Measurements from ENCODE around the gene DNAJB7.
"Not testable (repeated sequence)": the region's sequence is repeated elsewhere in the genome, so short reads cannot be mapped to it uniquely, and the experiment has no call there.

The DNAJB7 gene

DNA sequence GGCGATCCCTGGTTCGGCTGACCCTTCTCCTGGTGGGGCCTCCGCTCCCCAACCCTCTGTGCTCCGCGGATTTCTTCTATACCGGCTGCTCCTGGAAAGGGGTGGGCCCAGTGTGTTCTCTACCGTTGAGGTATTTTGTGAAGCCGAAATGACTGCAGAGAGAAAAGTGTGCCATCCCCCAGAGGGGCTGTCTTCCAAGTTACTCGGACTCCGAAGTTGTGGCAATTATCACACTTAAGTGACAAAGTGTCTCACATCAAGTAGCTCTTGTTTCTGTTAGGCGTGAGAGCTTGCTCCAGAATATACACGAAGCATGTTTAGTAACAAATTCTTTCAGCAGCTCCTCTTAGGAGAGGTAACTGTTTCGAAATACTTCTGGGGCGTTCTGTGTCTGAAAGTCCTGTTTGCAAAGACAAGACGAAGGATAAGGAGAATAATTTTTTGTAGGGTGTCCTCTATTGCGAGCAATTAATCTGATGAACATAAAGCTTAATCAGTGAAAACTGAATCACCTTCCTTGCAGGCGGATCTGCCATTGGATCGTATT, 4.5 kb downstream of the DNAJB7 start:
- DNase-seq (ENCODE audit: low spot score in 2 of 2), result no peak
- peaks cover 14% of the 10 kb centered on the region for H3K4me1 ChIP-seq
- in situ Hi-C loops (cut with MboI; ENCODE audit: low sequenced_read_pairs), result no loop called here
- H3K4me3 ChIP-seq, result peak overlapping the region; percentile 84
- peaks cover 9% of the 10 kb centered on the region for H3K36me3 ChIP-seq (replicated peaks)
- H3K27me3 ChIP-seq (ENCODE audit: low read depth), result no peaks in the 10 kb centered on the region
- no peaks in the 10 kb centered on the region for H3K9me3 ChIP-seq

- H3K4me1 ChIP-seq, result peaks cover 16% of the 10 kb centered on the region
- H3K36me3 ChIP-seq (replicated peaks), result peaks cover 8% of the 10 kb centered on the region
- no peaks in the 10 kb centered on the region for H3K27me3 ChIP-seq (ENCODE audit: low read depth)
- no peaks in the 10 kb centered on the region for H3K9me3 ChIP-seq
- DNase-seq (ENCODE audit: low spot score in 2 of 2), result peak; percentile 89 to 98
- peak within 1 kb of the TSS; percentile 84 for H3K4me3 ChIP-seq
- in situ Hi-C loops (cut with MboI; ENCODE audit: low sequenced_read_pairs), result no loop called here
These were observed 5.2 kb downstream of the DNAJB7 start, which contains the start of the genes ST13 and XPNPEP3 for GRCh38 chr22:40856513-40857308. TSS of gene ST13 (minus strand) at chr22:40856639. CDS start at chr22:40856540, 99 bp downstream. TSS of gene XPNPEP3 (plus strand) at chr22:40857148. CDS start at chr22:40857182, 34 bp downstream.

- H3K27me3 ChIP-seq (ENCODE audit: low read depth), result no peaks in the 10 kb centered on the region
- in situ Hi-C loops (cut with MboI; ENCODE audit: low sequenced_read_pairs), result no loop called here
- peaks cover 16% of the 10 kb centered on the region for H3K4me1 ChIP-seq
- DNase-seq (ENCODE audit: low spot score in 2 of 2), result peak in 1 of 2 experiments; percentile 53
- H3K9me3 ChIP-seq, result no peaks in the 10 kb centered on the region
- H3K36me3 ChIP-seq (replicated peaks), result peaks cover 4% of the 10 kb centered on the region
- peak overlapping the region; percentile 84 for H3K4me3 ChIP-seq
These were observed 5.9 kb downstream of the DNAJB7 start for GRCh38 chr22:40855979-40856512.

DNA sequence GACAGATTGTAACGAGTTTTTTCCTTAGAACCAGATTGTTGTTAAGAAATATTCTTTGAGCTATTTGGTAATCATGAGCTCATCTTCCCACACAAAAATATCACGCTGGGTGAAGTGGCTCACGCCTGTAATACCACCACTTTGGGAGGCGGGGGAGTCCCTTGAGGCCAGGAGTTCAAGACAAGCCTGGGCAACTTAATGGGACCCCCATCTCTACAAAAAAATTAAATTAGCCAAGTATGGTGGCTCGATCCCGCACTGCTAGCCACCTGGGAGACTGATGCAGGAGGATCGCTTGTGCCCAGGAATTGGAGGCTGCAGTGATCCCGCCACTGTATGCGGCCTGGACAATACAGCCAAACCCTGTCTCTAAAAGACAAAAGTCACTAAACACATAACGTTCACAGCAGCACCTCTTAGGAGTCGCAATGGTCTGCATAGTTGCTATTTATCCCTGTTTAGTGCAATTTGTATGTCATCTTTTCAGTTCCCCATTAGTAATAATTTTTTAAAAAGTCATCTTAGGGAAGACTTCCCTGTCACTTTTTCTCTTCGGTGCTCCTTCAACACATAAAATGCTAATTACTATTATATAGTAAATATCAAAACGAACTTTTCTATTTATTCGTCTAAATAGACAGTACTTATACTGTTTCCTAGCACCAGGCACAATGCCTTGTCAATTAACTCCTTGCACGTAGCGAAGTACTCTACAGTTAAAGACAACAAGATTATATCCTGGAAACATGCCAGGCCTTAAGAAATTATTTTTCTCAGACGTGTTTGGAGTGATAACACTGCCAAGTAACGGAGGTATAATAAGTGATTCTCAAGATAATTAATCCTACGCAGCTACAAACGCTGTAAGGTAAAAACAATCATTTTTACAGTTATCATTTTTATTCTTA, 6.6 kb downstream of the DNAJB7 start:
- Histone ChIP-seq H3K27me3 (ENCODE audit: low read depth) (no peaks in the 10 kb centered on the region), H3K4me1 (peaks cover 16% of the 10 kb centered on the region), H3K36me3 (replicated peaks) (peaks cover 9% of the 10 kb centered on the region), H3K4me3 (peak overlapping the region; percentile 84), H3K9me3 (no peaks in the 10 kb centered on the region)
- DNase-seq (ENCODE audit: low spot score in 2 of 2), result peak; percentile 25 to 40
- in situ Hi-C loops (cut with MboI; ENCODE audit: low sequenced_read_pairs), result no loop called here

DNA sequence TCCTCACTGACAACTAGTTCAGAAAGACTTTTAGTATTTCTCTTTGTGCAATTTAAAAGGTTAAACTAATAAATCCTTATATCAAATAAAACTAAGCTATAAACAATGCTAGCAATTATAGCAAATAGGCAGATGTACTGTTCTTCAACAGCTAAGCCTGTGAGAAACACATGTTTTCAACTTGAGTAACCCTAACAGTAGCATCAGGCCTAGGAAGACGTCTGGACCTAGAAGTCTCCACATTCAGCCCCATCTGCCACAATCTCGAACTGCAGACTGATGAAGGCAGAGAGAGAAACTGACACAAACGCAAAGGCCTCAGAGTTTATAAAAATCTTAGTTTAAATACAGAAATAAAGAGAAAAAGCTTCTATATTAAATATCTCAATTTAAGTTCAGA, 8.0 kb downstream of the DNAJB7 start:
- in situ Hi-C loops (cut with MboI; ENCODE audit: low sequenced_read_pairs), result no loop called here
- H3K4me3 ChIP-seq, result peak overlapping the region; percentile 84
- H3K4me1 ChIP-seq, result peaks cover 16% of the 10 kb centered on the region
- no peak for DNase-seq (ENCODE audit: low spot score in 2 of 2)
- H3K36me3 ChIP-seq (replicated peaks), result peaks cover 16% of the 10 kb centered on the region
- no peaks in the 10 kb centered on the region for H3K9me3 ChIP-seq
- H3K27me3 ChIP-seq (ENCODE audit: low read depth), result no peaks in the 10 kb centered on the region

- in situ Hi-C loops (cut with MboI; ENCODE audit: low sequenced_read_pairs), result no loop called here
- Histone ChIP-seq H3K9me3 (no peaks in the 10 kb centered on the region), H3K36me3 (replicated peaks) (peaks cover 20% of the 10 kb centered on the region), H3K4me3 (peak overlapping the region; percentile 10), H3K4me1 (peaks cover 16% of the 10 kb centered on the region), H3K27me3 (ENCODE audit: low read depth) (no peaks in the 10 kb centered on the region)
- no peak for DNase-seq (ENCODE audit: low spot score in 2 of 2)
These were observed 8.6 kb downstream of the DNAJB7 start for GRCh38 chr22:40853333-40853732.

GRCh38 chr22:40845816-40846215, 16.1 kb downstream of the DNAJB7 start:
- H3K27me3 ChIP-seq (ENCODE audit: low read depth); H3K9me3 ChIP-seq; in situ Hi-C loops (cut with MboI; ENCODE audit: low sequenced_read_pairs); H3K4me1 ChIP-seq; H3K4me3 ChIP-seq; DNase-seq (ENCODE audit: low spot score in 2 of 2): not testable (repeated sequence)
- peaks cover 72% of the 10 kb centered on the region for H3K36me3 ChIP-seq (replicated peaks)

- Histone ChIP-seq H3K36me3 (replicated peaks) (peaks cover 72% of the 10 kb centered on the region), H3K27me3 (ENCODE audit: low read depth) (no peaks in the 10 kb centered on the region), H3K4me1 (no peaks in the 10 kb centered on the region), H3K9me3 (no peaks in the 10 kb centered on the region), H3K4me3 (no peak overlapping the region)
- in situ Hi-C loops (cut with MboI; ENCODE audit: low sequenced_read_pairs), result no loop called here
- no peak for DNase-seq (ENCODE audit: low spot score in 2 of 2)
These were observed 17.0 kb downstream of the DNAJB7 start for GRCh38 chr22:40844951-40845350.

DNA sequence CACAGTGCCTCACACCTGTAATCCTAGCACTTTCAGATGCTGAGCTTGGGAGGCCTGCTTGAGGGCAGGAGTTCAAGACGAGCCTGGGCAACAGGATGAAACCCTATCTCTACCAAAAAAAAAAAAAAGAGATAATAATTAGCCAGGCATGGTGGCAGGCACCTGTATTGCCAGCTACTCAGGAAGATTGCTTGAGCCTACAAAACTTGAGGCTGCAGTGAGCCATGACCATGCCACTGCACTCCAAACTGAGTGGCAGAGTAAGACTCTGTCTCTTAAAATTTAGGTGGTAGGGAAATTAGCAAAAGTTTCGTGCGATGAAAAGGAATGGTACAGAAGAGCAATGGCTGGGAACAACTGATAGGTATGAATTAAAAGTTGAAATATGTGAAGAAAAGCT, 23.4 kb downstream of the DNAJB7 start:
- peaks cover 83% of the 10 kb centered on the region for H3K36me3 ChIP-seq (replicated peaks)
- H3K9me3 ChIP-seq, result no peaks in the 10 kb centered on the region; the same call in 1 of the 2 replicates
- H3K4me1 ChIP-seq, result no peaks in the 10 kb centered on the region
- in situ Hi-C loops (cut with MboI; ENCODE audit: low sequenced_read_pairs), result no loop called here
- no peak for DNase-seq (ENCODE audit: low spot score in 2 of 2)
- no peak overlapping the region for H3K4me3 ChIP-seq
- H3K27me3 ChIP-seq (ENCODE audit: low read depth), result no peaks in the 10 kb centered on the region

DNA sequence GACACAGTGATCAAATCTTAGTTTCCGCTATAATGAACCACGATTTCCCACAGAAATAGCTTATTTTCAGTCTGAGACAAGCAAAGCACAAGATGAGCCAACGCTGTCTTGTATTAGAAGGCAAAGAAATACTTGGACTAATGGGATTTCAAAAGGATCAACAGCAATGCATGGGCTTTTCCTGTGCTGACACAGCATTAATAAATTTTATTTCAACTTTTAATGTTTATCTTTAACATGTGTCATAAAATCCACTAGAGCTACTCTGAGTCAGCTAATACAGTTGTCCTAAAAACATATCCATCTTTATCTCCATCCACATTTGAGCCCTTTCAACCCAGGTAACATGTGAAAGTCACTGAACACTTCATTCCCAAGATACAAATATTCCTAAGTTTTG, 27.3 kb downstream of the DNAJB7 start:
- peaks cover 91% of the 10 kb centered on the region for H3K36me3 ChIP-seq (replicated peaks)
- in situ Hi-C loops (cut with MboI; ENCODE audit: low sequenced_read_pairs), result no loop called here
- no peaks in the 10 kb centered on the region for H3K4me1 ChIP-seq
- no peaks in the 10 kb centered on the region for H3K27me3 ChIP-seq (ENCODE audit: low read depth)
- no peaks in the 10 kb centered on the region; the same call in 1 of the 2 replicates for H3K9me3 ChIP-seq
- DNase-seq (ENCODE audit: low spot score in 2 of 2), result no peak
- no peak overlapping the region for H3K4me3 ChIP-seq

GRCh38 chr22:40829131-40829530, 32.8 kb downstream of the DNAJB7 start:
- H3K27me3 ChIP-seq (ENCODE audit: low read depth), result no peaks in the 10 kb centered on the region
- peaks cover 10% of the 10 kb centered on the region for H3K4me1 ChIP-seq
- no peak overlapping the region for H3K4me3 ChIP-seq
- in situ Hi-C loops (cut with MboI; ENCODE audit: low sequenced_read_pairs), result no loop called here
- no peak for DNase-seq (ENCODE audit: low spot score in 2 of 2)
- no peaks in the 10 kb centered on the region for H3K9me3 ChIP-seq
- H3K36me3 ChIP-seq (replicated peaks), result peaks cover 83% of the 10 kb centered on the region

DNA sequence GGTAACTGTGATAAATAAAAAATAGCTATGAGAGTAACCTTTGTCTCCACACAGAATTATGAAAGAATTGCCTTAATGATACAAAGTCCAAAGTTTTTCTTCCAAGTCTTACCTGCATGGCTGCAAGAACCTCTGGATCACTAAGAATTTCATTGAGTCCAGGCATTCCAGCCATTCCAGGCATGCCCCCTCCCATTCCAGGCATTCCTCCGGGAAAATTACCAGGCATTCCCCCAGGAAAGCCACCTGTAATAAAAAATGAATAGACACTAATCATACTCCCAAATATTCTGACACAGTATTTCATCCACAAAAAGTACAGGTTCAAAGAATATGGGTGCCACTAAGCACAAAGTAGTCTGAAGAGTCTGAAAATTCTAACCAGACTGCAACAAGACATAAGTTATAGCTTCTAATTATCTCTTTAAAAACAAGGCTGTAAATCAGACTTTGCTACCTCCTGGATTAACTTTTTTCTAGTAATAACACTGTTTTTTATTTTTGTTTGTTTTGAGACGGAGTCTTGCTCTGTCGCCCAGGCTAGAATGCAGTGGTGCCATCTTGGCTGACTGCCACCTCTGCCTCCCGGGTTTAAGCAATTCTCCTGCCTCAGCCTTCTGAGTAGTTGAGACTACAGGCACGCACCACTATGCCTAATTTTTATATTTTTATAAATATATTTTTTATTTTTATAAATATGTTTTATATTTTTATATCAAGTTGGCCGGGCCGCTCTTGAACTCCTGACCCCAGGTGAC, 34.8 kb downstream of the DNAJB7 start:
- H3K4me3 ChIP-seq, result no peak overlapping the region
- peaks cover 82% of the 10 kb centered on the region for H3K36me3 ChIP-seq (replicated peaks)
- H3K27me3 ChIP-seq (ENCODE audit: low read depth), result no peaks in the 10 kb centered on the region
- peaks cover 10% of the 10 kb centered on the region for H3K4me1 ChIP-seq
- no peaks in the 10 kb centered on the region for H3K9me3 ChIP-seq
- in situ Hi-C loops (cut with MboI; ENCODE audit: low sequenced_read_pairs), result no loop called here
- no peak for DNase-seq (ENCODE audit: low spot score in 2 of 2)

- H3K4me3 ChIP-seq; H3K27me3 ChIP-seq (ENCODE audit: low read depth); in situ Hi-C loops (cut with MboI; ENCODE audit: low sequenced_read_pairs); DNase-seq (ENCODE audit: low spot score in 2 of 2); H3K9me3 ChIP-seq: not testable (repeated sequence)
- peaks cover 10% of the 10 kb centered on the region for H3K4me1 ChIP-seq
- peaks cover 73% of the 10 kb centered on the region for H3K36me3 ChIP-seq (replicated peaks)
These were observed 35.6 kb downstream of the DNAJB7 start for GRCh38 chr22:40826292-40826691.
